ENCODE data around the gene POLR3H. TPM values are rescaled to one million over a fixed set of nuclear protein-coding genes. Genes with fewer than 3 reads are reported as not detected.

Gene POLR3H
- total and polyA plus RNA-seq, 2 of the 4 experiments (the other 2 are of a cell fraction), result 37.8 to 67.8 TPM

DNA sequence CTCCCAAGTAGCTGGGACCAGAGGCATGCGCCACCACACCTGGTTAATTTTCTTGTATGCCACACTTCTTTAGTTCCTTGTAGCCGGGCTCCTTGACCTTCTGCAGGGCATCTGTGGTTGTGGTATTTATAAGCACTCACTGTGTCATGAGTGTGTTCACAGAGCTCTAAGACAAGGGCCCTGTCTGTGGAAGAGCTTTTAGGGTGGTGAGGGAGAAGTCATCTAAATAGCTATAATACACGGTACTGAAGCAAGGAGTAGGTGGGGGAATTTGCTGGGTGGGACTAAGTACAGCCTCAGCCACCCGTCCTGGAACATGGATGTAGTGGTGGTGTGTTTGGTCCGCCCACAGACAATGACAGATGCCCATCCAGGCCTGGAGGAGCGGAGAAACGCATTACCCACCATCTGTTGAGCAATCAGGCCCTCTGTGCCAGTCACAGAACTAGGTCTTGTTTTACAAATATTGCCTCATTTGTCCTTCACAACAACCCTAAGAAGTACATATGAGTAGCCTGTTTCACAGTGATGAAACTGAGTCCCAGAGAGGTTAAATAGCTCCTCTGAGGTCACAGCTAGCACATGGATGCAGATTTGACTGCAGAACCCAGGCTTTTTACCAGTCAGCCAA is 65.3 kb downstream of the POLR3H start:
- Histone ChIP-seq H3K36me3 (ENCODE audit: control insufficient read depth, insufficient read depth, low read length) (no peaks in the 10 kb centered on the region), H2AFZ (replicated peaks; ENCODE audit: low read length, poor library complexity) (no peak overlapping the region), H2BK120ac (ENCODE audit: low read depth, low read length) (no peak overlapping the region), H3K14ac (replicated peaks; ENCODE audit: low read depth, low read length) (no peak overlapping the region), H4K91ac (ENCODE audit: insufficient read depth, low read depth, low read length) (no peak overlapping the region), H4K20me1 (ENCODE audit: insufficient read depth, low read length) (peaks cover 48% of the 10 kb centered on the region), H3K9me3 (ENCODE audit: control insufficient read depth, insufficient read depth, low read length) (no peaks in the 10 kb centered on the region), H3K4ac (ENCODE audit: low read depth, low read length) (0 out of 2 replicates have a peak overlapping the region, but pooled peaks have one; percentile 3), H2BK15ac (ENCODE audit: low read depth, low read length) (no peak overlapping the region), H2BK5ac (ENCODE audit: low read depth, low read length, poor library complexity, severe bottlenecking) (no peak overlapping the region), H3K27ac (ENCODE audit: insufficient read depth, low read length) (0 out of 2 replicates have a peak overlapping the region, but pooled peaks have one; percentile 14), H3K4me2 (ENCODE audit: low read depth, low read length) (0 out of 2 replicates have a peak overlapping the region, but pooled peaks have one; percentile 5), H3K9me1 (ENCODE audit: insufficient read depth, low read length) (peaks cover 26% of the 10 kb centered on the region), H2AK5ac (ENCODE audit: low read depth, low read length) (peak overlapping the region; percentile 4; the same call in 1 of the 2 replicates), H4K5ac (ENCODE audit: low read depth, low read length) (no peak overlapping the region), H2AK9ac (replicated peaks; ENCODE audit: low read depth, low read length, poor library complexity) (no peak overlapping the region), H3K79me1 (ENCODE audit: low read depth in 1 of 2, low read length in 2 of 2) (peaks cover 23 to 81% of the 10 kb centered on the region in 2 experiments), H3K56ac (ENCODE audit: extremely low read depth, insufficient read depth, low read length) (no peak overlapping the region), H3K9ac (ENCODE audit: low read depth, low read length) (no peak overlapping the region), H3K18ac (ENCODE audit: low read depth, low read length) (no peak overlapping the region), H3K27me3 (ENCODE audit: control insufficient read depth, insufficient read depth, low read length) (no peaks in the 10 kb centered on the region), H3K4me3 (ENCODE audit: insufficient read depth, low read depth, low read length) (no peak overlapping the region), H4K8ac (ENCODE audit: low read depth in 2 of 2, low read length in 2 of 2) (no peak overlapping the region), H3K23ac (ENCODE audit: low read depth, low read length) (no peak overlapping the region), H2BK20ac (ENCODE audit: low read depth, low read length) (no peak overlapping the region), H3K4me1 (ENCODE audit: control insufficient read depth, insufficient read depth, low read length) (peaks cover 37% of the 10 kb centered on the region)
- POLR2A ChIA-PET (ENCODE audit: unreplicated experiment), result interaction anchor here (1.5 kb wide), 1 partner anchor 11 kb away, joined by 3 read pairs; the partner anchor contains the start of gene PHF5A
- peak; percentile 59 for DNase-seq
- BruUV-seq (replicated peaks), result no TSS peak
- intact Hi-C loops (cut with micrococcal nuclease), result no loop called here
- dilution Hi-C loops (cut with HindIII; ENCODE audit: low sequenced_read_pairs, unreplicated experiment), result no loop called here
- no CpG with 5 or more reads among the region's 7 CpGs for WGBS, 2 experiments (ENCODE audit: extremely low coverage in 2 of 2, insufficient read length in 1 of 2)
- peak; percentile 5; the same call in 1 of the 2 replicates for ATAC-seq (ENCODE audit: low read depth)
- CTCF ChIA-PET, result interaction anchor here (1.9 kb wide), 1 partner anchor 39 kb away, joined by 7 read pairs; no protein-coding TSS in a partner anchor
- in situ Hi-C loops (cut with MboI; ENCODE audit: low sequenced_read_pairs), result no loop called here
- TF ChIP-seq MAFK (IDR thresholded peaks at IDR 0.05; ENCODE audit: low read depth, low read length) (no peak), CEBPB (IDR thresholded peaks at IDR 0.05; ENCODE audit: low read depth, low read length) (peak; percentile 96)
